ENCODE results near the gene APP. TPM values are rescaled to one million over a fixed set of nuclear protein-coding genes. Genes with fewer than 3 reads are reported as not detected.

The APP gene
- total RNA-seq, 1 experiment from 2014 or later, result 266 TPM

GRCh38 chr21:26085882-26086281, 84.7 kb downstream of the APP start:
- Histone ChIP-seq H3K36me3 (ENCODE audit: low read depth, low read length) (peaks cover 11% of the 10 kb centered on the region; the same call in 1 of the 2 replicates), H2AFZ (ENCODE audit: low read length) (no peak overlapping the region), H3K9ac (ENCODE audit: low read length) (no peak overlapping the region), H3K9me2 (replicated peaks; ENCODE audit: low read length) (no peaks in the 10 kb centered on the region), H3F3A (ENCODE audit: low read length, unreplicated experiment) (no peaks in the 10 kb centered on the region), H3K27ac (ENCODE audit: low read length) (no peak overlapping the region), H3K79me2 (ENCODE audit: low read length) (peaks cover 82% of the 10 kb centered on the region), H4K20me1 (ENCODE audit: low read length) (peaks cover 15% of the 10 kb centered on the region; the same call in 1 of the 2 replicates), H3K4me1 (ENCODE audit: insufficient read depth, low read length) (peaks cover 11% of the 10 kb centered on the region), H3K27me3 (ENCODE audit: low read length) (no peaks in the 10 kb centered on the region), H3K4me3 (ENCODE audit: low read length) (no peak overlapping the region), H3K9me3 (ENCODE audit: low read length) (no peaks in the 10 kb centered on the region), H3K4me2 (ENCODE audit: low read length) (no peak overlapping the region)
- BruUV-seq (replicated peaks), result no TSS peak
- ChIA-PET CTCF (no interaction called here), POLR2A (ENCODE audit: unreplicated experiment) (no interaction called here)
- intact Hi-C loops (cut with micrococcal nuclease), result no loop called here
- no peak for ATAC-seq
- DNase-seq, result no peak
- TF ChIP-seq EZH2phosphoT487 (IDR thresholded peaks at IDR 0.05; ENCODE audit: borderline replicate concordance, low read length) (no peak), CTCF (conservative IDR thresholded peaks at IDR 0.05; ENCODE audit: low read depth, low read length) (no peak), EZH2 (IDR thresholded peaks at IDR 0.05; ENCODE audit: low read length, unreplicated experiment) (no peak)

GRCh38 chr21:26085127-26085526, 85.4 kb downstream of the APP start:
- CTCF ChIA-PET, result no interaction called here
- H3K27me3 ChIP-seq (ENCODE audit: low read length), result no peaks in the 10 kb centered on the region

More at GRCh38 chr21:26085127-26085526, 85.4 kb downstream of the APP start:
- H3K79me2 ChIP-seq (ENCODE audit: low read length), result peaks cover 84% of the 10 kb centered on the region
- H3K9ac ChIP-seq (ENCODE audit: low read length), result no peak overlapping the region
- H3K27ac ChIP-seq (ENCODE audit: low read length), result no peak overlapping the region
- intact Hi-C loops (cut with micrococcal nuclease), result no loop called here
- no peak for DNase-seq
- POLR2A ChIA-PET (ENCODE audit: unreplicated experiment), result no interaction called here
- peaks cover 3% of the 10 kb centered on the region for H3K4me1 ChIP-seq (ENCODE audit: insufficient read depth, low read length)
- H3K4me2 ChIP-seq (ENCODE audit: low read length), result no peak overlapping the region
- no TSS peak for BruUV-seq (replicated peaks)
- H3K36me3 ChIP-seq (ENCODE audit: low read depth, low read length), result peaks cover 11% of the 10 kb centered on the region; the same call in 1 of the 2 replicates
- ATAC-seq, result no peak
- H3K9me2 ChIP-seq (replicated peaks; ENCODE audit: low read length), result no peaks in the 10 kb centered on the region
- H3K4me3 ChIP-seq (ENCODE audit: low read length), result no peak overlapping the region
- peaks cover 12% of the 10 kb centered on the region; the same call in 1 of the 2 replicates for H4K20me1 ChIP-seq (ENCODE audit: low read length)
- TF ChIP-seq CTCF (conservative IDR thresholded peaks at IDR 0.05; ENCODE audit: low read depth, low read length), result no peak
- TF ChIP-seq EZH2 (IDR thresholded peaks at IDR 0.05; ENCODE audit: low read length, unreplicated experiment), result no peak
- no peak for TF ChIP-seq EZH2phosphoT487 (IDR thresholded peaks at IDR 0.05; ENCODE audit: borderline replicate concordance, low read length)
- no peaks in the 10 kb centered on the region for H3K9me3 ChIP-seq (ENCODE audit: low read length)
- no peaks in the 10 kb centered on the region for H3F3A ChIP-seq (ENCODE audit: low read length, unreplicated experiment)
- no peak overlapping the region for H2AFZ ChIP-seq (ENCODE audit: low read length)

All from PC-3 (cell line).